K562 (cell line): ENCODE results near the gene CPPED1. TPM values are rescaled to one million over a fixed set of nuclear protein-coding genes. Genes with fewer than 3 reads are reported as not detected.
A peak's percentile ranks its signal among the peaks of the same experiment; 100 is the strongest.

Source experiments
- ATAC-seq: fragments of 200-7000 bp; cut with Tn5 transposase; 3 replicates; pipeline ENCODE4 v1.9.1; 2020; ENCODE audit warnings: moderate library complexity
- BruUV-seq: library from RNA; stranded (reverse); fragments of 400-500 nt; replicated peaks from 2 replicates; lab custom pipeline; 2021; lab: Mats Ljungman, UMichigan
- CTCF ChIA-PET: fragments of 300-600 bp; formaldehyde crosslinking; extraction: SDS; loops from one replicate; lab custom pipeline; 2021; ENCODE audit warnings: low intra/inter-chr PET ratio; lab: Yijun Ruan, JAX
- POLR2A ChIA-PET: fragments of 300-600, 350-650 bp; sonication (Branson Sonifier 250); formaldehyde crosslinking; extraction: SDS; loops from one replicate; lab custom pipeline; 2021; ENCODE audit warnings: antibody characterized with exemption, inconsistent platforms; lab: Yijun Ruan, JAX
- DNase-seq, 4 experiments: peaks; one replicate each; pipeline versions ENCODE4 v3.0.0 to v3.0.0-alpha.2; 2011 to 2018; ENCODE audit warnings: low spot score in 3 of 4, mixed read lengths in 3 of 4; ENCODE audit errors: extremely low read depth in 1 of 4
- FAIRE-seq: peaks from 2 replicates; lab custom pipeline; 2011; peaks lifted over from hg19 to GRCh38; lab: Jason Lieb, UNC
- H2AFZ ChIP-seq: 2 replicates; pipeline ENCODE4 v1.6.0; 2011; ENCODE audit warnings: low read depth, low read length, control low read depth, inconsistent platforms
- H3K27ac ChIP-seq: fragments of 200-600 bp; 3 replicates; pipeline ENCODE4 v1.8.0; 2011; ENCODE audit warnings: low read depth, mild to moderate bottlenecking, control low read depth, inconsistent platforms, low read length, moderate library complexity, mixed read lengths; ENCODE audit errors: extremely low read depth
- H3K27me3 ChIP-seq, 2 experiments: fragments of 300-600 bp in 1 of 2; 2 replicates in 1 of 2; 3 replicates in 1 of 2; pipeline versions ENCODE4 v1.6.0 to v1.8.0; 2011; ENCODE audit warnings: inconsistent platforms in 2 of 2, low read length in 2 of 2, mild to moderate bottlenecking in 1 of 2, mixed read lengths in 1 of 2, moderate library complexity in 1 of 2; ENCODE audit not compliant: control insufficient read depth in 2 of 2, insufficient read depth in 2 of 2
- H3K36me3 ChIP-seq: fragments of 300-600 bp; 3 replicates; pipeline ENCODE4 v1.8.0; 2011; ENCODE audit warnings: mild to moderate bottlenecking, low read length, inconsistent platforms; ENCODE audit not compliant: control insufficient read depth, insufficient read depth
- H3K4me1 ChIP-seq, 2 experiments: fragments of 200-600 bp in 1 of 2; replicated peaks in 1 of 2; 2 replicates in 1 of 2; 3 replicates in 1 of 2; pipeline versions ENCODE4 v1.5.1 to v1.8.0; 2011; ENCODE audit warnings: inconsistent platforms in 2 of 2, low read length in 2 of 2, mild to moderate bottlenecking in 1 of 2, mixed read lengths in 1 of 2, moderate library complexity in 1 of 2; ENCODE audit not compliant: control insufficient read depth in 2 of 2, insufficient read depth in 2 of 2
- H3K4me2 ChIP-seq: 2 replicates; pipeline ENCODE4 v1.6.1; 2011; ENCODE audit warnings: low read length, control low read depth, inconsistent platforms, mixed read lengths; ENCODE audit not compliant: insufficient read depth
- H3K4me3 ChIP-seq: fragments of 200-600 bp; sonication (generic), shearing (Covaris generic); 2 replicates; pipeline ENCODE4 v1.5.1; 2016; ENCODE audit warnings: control low read depth, inconsistent platforms
- H3K79me2 ChIP-seq: fragments of 200-600 bp; 3 replicates; pipeline ENCODE4 v1.8.0; 2011; ENCODE audit warnings: low read length, inconsistent platforms; ENCODE audit not compliant: control insufficient read depth, insufficient read depth
- H3K9ac ChIP-seq, 2 experiments: 2 replicates each; pipeline versions ENCODE4 v1.6.0 to v1.6.1; 2011; ENCODE audit warnings: low read depth in 2 of 2, low read length in 2 of 2, control low read depth in 1 of 2, inconsistent platforms in 1 of 2, mild to moderate bottlenecking in 1 of 2, mixed read lengths in 1 of 2; ENCODE audit not compliant: insufficient read depth in 1 of 2
- H3K9me1 ChIP-seq: one replicate; pipeline ENCODE4 v1.6.0; 2011; ENCODE audit warnings: inconsistent platforms, mild to moderate bottlenecking, low read length, moderate library complexity; ENCODE audit not compliant: control insufficient read depth, insufficient read depth
- H3K9me3 ChIP-seq: replicated peaks from 2 replicates; pipeline ENCODE4 v1.5.1; 2011; ENCODE audit warnings: low read depth, low read length, inconsistent platforms; ENCODE audit not compliant: control insufficient read depth, insufficient read depth
- H4K20me1 ChIP-seq: replicated peaks from 2 replicates; pipeline ENCODE4 v1.6.1; 2011; ENCODE audit warnings: low read length, inconsistent platforms, mixed read lengths; ENCODE audit not compliant: control insufficient read depth, insufficient read depth
- ADNP ChIP-seq: fragments of 200-800 bp; sonication (Bioruptor generic); IDR thresholded peaks from 2 replicates; pipeline ENCODE4 v1.6.1; 2016; ENCODE audit warnings: missing genetic modification characterization, missing compliant biosample characterization
- FOXM1 ChIP-seq, 2 experiments: fragments of 450-650 bp in 1 of 2; sonication (generic) in 1 of 2; formaldehyde crosslinking in 1 of 2; IDR thresholded peaks; 2 replicates each; pipeline versions ENCODE4 v1.6.1 to v1.9.0; 2017 to 2022; ENCODE audit warnings: low read depth in 2 of 2, mild to moderate bottlenecking in 2 of 2, missing genetic modification reagents in 1 of 2, moderate library complexity in 1 of 2
- JUND ChIP-seq, 2 experiments: IDR thresholded peaks; 2 replicates in 1 of 2; 3 replicates in 1 of 2; pipeline ENCODE4 v1.6.1; 2011; ENCODE audit warnings: borderline replicate concordance in 2 of 2, low read depth in 2 of 2, low read length in 2 of 2, improper control_type of control experiment in 1 of 2, missing biosample characterization in 1 of 2, missing genetic modification characterization in 1 of 2, missing genetic modification reagents in 1 of 2
- MAFF ChIP-seq: IDR thresholded peaks from 2 replicates; pipeline ENCODE4 v1.6.1; 2012; ENCODE audit warnings: low read length, improper control_type of control experiment
- RBM25 ChIP-seq: fragments of 200-400 bp; formaldehyde crosslinking; IDR thresholded peaks from 2 replicates; pipeline ENCODE4 v1.6.1; 2018; ENCODE audit warnings: low read length, low read depth, moderate library complexity; ENCODE audit not compliant: severe bottlenecking
- WGBS: fragments of 100-300 bp; shearing (Covaris generic); methylation state at CpG from one replicate; pipeline ENCODE4 v1.1.6; 2016; ENCODE audit warnings: low coverage, mixed read lengths; ENCODE audit not compliant: insufficient coverage; ENCODE audit errors: missing lambda C conversion rate; 5-methylcytosine and 5-hydroxymethylcytosine counted together
- in situ Hi-C: fragments of 300-500 bp; cut with MboI; formaldehyde crosslinking; loops from 4 replicates; pipeline ENCODE4 v1.15.0; 2018; ENCODE audit warnings: inconsistent platforms, mixed read lengths
- intact Hi-C: fragments of 100-400 bp; cut with micrococcal nuclease; formaldehyde crosslinking; loops from 2 replicates; pipeline ENCODE4 v1.14.2; 2022
- polyA plus RNA-seq, 8 experiments: library from polyadenylated mRNA; depleted of rRNA in 4 of 8; stranded (reverse) in 5 of 8; unstranded in 3 of 8; fragments of >200 nt; fragmentation: Nextera tagmentation in 2 of 8; fragmentation: Illumina TruSeq in 1 of 8; extraction: Ambion mirVana in 2 of 8; extraction: Trizol in 1 of 8; gene quantifications; 2 replicates each; pipeline versions ENCODE4 v1.2.1 to v1.2.3, GENCODE V29; 2011 to 2014; ENCODE audit warnings: inconsistent platforms in 1 of 8, missing spikeins in 1 of 8
- total RNA-seq, 7 experiments: library from RNA; depleted of rRNA in 6 of 7; stranded (reverse); fragments of >200 nt in 6 of 7; fragmentation: Illumina TruSeq in 2 of 7; extraction: Trizol in 2 of 7; gene quantifications; 2 replicates each; pipeline versions ENCODE4 v1.2.1 to v1.2.3, GENCODE V29; 2011 to 2021; ENCODE audit warnings: low replicate concordance in 1 of 7

The CPPED1 gene
- total and polyA plus RNA-seq, 9 of the 15 experiments (the other 6 are each of a cell fraction or from before 2014, with no cell fraction given) = 7.5 to 25.7 (median 16.9) TPM

DNA sequence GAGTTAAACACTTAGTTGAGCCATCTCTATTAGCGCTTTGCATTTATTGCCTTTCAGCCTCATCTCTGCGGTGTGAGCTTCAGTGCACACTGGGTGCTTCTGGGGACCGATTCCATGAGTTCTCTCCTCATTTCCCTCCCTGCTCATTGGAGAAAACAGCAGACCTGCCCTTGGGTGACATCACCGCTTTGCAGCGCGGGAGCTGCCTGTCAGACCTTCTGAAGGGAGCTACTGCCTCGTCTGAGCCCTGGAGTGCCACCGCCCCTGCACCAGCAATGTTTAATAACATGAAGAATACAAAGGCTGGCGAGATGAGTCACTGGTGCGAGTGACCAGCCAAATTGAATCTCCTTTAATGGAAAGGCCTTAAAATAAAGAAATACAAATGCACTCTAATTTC lies 30.2 kb upstream of the CPPED1 start (continued):
- TF ChIP-seq JUND (IDR thresholded peaks at IDR 0.05; ENCODE audit: borderline replicate concordance, low read depth, low read length) (0 out of 2 replicates have a peak, but pooled peaks have one; percentile 9), JUND (tag; IDR thresholded peaks at IDR 0.05; ENCODE audit: borderline replicate concordance, low read depth, low read length) (no peak)

DNA sequence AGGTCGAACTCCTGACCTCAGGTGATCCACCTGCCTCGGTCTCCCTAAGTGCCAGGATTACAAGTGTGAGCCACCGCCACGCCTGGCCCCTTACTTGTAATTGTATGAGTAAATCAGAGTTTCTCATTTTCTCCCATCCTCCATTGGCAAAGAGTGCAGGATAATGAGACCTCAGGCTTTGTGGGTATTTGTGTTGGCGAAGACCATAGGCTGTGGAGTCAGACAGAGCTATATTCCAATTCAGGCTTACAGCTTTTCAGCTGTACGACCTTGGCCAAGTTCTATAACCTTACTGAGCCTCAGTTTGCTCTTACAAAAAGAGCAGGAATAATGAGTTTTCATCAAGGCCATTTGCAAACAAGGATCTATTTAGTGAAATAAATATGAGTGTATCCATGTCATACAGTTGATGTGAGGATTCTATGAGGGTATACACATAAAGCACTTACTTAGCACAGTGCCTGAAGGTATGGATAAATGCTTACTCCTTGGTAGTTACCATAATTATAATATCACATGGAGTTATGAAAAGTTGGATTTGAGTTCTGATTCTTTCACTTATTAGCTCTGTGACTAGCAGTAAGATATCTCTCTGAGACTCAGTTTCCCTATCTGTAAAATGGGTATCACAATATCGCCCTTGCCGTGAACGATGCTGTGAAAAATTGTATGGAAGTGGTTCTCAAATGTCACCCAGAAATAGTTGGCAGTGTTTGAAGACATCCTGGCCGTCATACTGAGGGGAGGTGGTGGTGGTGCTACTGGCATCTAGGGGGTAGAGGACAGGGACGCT lies 25.6 kb upstream of the CPPED1 start:
- intact Hi-C loops = no loop called here
- BruUV-seq = no TSS peak

More for the DNA sequence above, 25.6 kb upstream of the CPPED1 start:
- Histone ChIP-seq H3K36me3 (no peaks in the 10 kb centered on the region), H3K9me3 (no peaks in the 10 kb centered on the region), H3K4me3 (no peak overlapping the region), H3K79me2 (no peaks in the 10 kb centered on the region), H3K9ac (no peak overlapping the region), H3K4me1 (no peaks in the 10 kb centered on the region), H3K4me2 (no peak overlapping the region), H2AFZ (no peak overlapping the region), H3K27me3 (peaks cover 5 to 13% of the 10 kb centered on the region in 2 experiments; a peak in 3 of 5 replicates), H3K9me1 (no peaks in the 10 kb centered on the region), H4K20me1 (no peaks in the 10 kb centered on the region; the same call in 1 of the 2 replicates), H3K27ac (no peak overlapping the region)
- ChIA-PET CTCF (no interaction called here), POLR2A (interaction anchor here (0.6 kb wide), 1 partner anchor 198 kb away, joined by 3 read pairs; no protein-coding TSS in a partner anchor)
- in situ Hi-C loops = loop anchor here (10.0 kb wide), 1 partner anchor 374 kb away; no protein-coding TSS in a partner anchor
- FAIRE-seq = no peak
- no peak for DNase-seq
- WGBS = 2% methylated on average over 11 of the region's 11 CpGs
- TF ChIP-seq FOXM1 (IDR thresholded peaks at IDR 0.05; ENCODE audit: low read depth) (no peak), FOXM1 (CRISPR knock-in tag; IDR thresholded peaks at IDR 0.05; ENCODE audit: low read depth) (no peak), ADNP (tag) (peak; percentile 60; the same call in 1 of the 2 replicates), RBM25 (peak; percentile 87), MAFF (no peak)
- ATAC-seq = no peak
